Transverse colon (tissue), 4 donors: ENCODE measurements around the gene TSLP. TPM values are rescaled to one million over a fixed set of nuclear protein-coding genes. Genes with fewer than 3 reads are reported as not detected.

Source experiments
- DNase-seq: peaks from one replicate; pipeline ENCODE4 v3.0.0-alpha.2; 2019
- H3K27ac ChIP-seq, 4 donors: fragments of 200-600 bp; sonication (generic); 2 replicates each; pipeline ENCODE4 v1.5.1; 2016 to 2018; ENCODE audit warnings: inconsistent platforms in 4 of 4
- H3K27me3 ChIP-seq: fragments of 200-600 bp; sonication (generic); 2 replicates; pipeline ENCODE4 v1.5.1; 2017; ENCODE audit warnings: inconsistent platforms
- H3K36me3 ChIP-seq, 4 donors: fragments of 200-600 bp; sonication (generic); 2 replicates each; pipeline ENCODE4 v1.5.1; 2017 to 2019; ENCODE audit warnings: inconsistent platforms in 4 of 4
- H3K4me1 ChIP-seq, 4 donors: fragments of 200-600 bp; sonication (generic); 2 replicates each; pipeline ENCODE4 v1.5.1; 2017 to 2020; ENCODE audit warnings: inconsistent platforms in 4 of 4
- H3K4me3 ChIP-seq, 4 donors: fragments of 200-600 bp; sonication (generic); 1 replicate in 1 of 4; 2 replicates in 3 of 4; pipeline versions ENCODE4 v1.5.1 to v1.6.1; 2017 to 2019; ENCODE audit warnings: inconsistent platforms in 4 of 4
- H3K9me3 ChIP-seq, 2 donors: fragments of 200-600 bp; sonication (generic); 2 replicates each; pipeline ENCODE4 v1.5.1; 2017 to 2019; ENCODE audit warnings: inconsistent platforms in 2 of 2
- CTCF ChIP-seq, 5 experiments: fragments of 200-600 bp in 3 of 5; fragments of 450-650 bp in 2 of 5; sonication (generic) in 3 of 5; IDR thresholded peaks; 1 replicate in 2 of 5; 2 replicates in 3 of 5; pipeline ENCODE4 v1.5.1; 2016 to 2017; ENCODE audit warnings: antibody characterized with exemption in 5 of 5, inconsistent platforms in 3 of 5, mild to moderate bottlenecking in 2 of 5, moderate library complexity in 1 of 5
- EP300 ChIP-seq: sonication (generic); formaldehyde crosslinking; IDR thresholded peaks from one replicate; pipeline ENCODE4 v1.6.1; 2017; ENCODE audit warnings: antibody characterized with exemption, low read depth
- POLR2A ChIP-seq: fragments of 450-650 bp; IDR thresholded peaks from one replicate; pipeline ENCODE4 v1.6.1; 2016; ENCODE audit warnings: antibody characterized with exemption, mild to moderate bottlenecking, moderate library complexity
- POLR2AphosphoS5 ChIP-seq, 3 donors: sonication (generic); formaldehyde crosslinking; IDR thresholded peaks; one replicate each; pipeline ENCODE4 v1.6.1; 2016; ENCODE audit warnings: antibody characterized with exemption in 3 of 3
- WGBS, 2 donors: methylation state at CpG; one replicate each; pipeline ENCODE4 v1.1.5; 2018; ENCODE audit warnings: low coverage in 1 of 2; 5-methylcytosine and 5-hydroxymethylcytosine counted together
- in situ Hi-C, 4 donors: fragments of 200-750 bp; cut with MboI; loops; one replicate each; pipeline versions ENCODE4 v1.15.0 to v1.15.1; 2017; ENCODE audit warnings: low sequenced_read_pairs in 3 of 4, low pct_ligation_motif_present in 1 of 4, low pct_unique_long_range_greater_than_20kb in 1 of 4
- intact Hi-C: fragments of 100-400 bp; cut with DNase I; formaldehyde crosslinking; loops from one replicate; pipeline ENCODE4 v1.15.1; 2023; ENCODE audit warnings: low total_unique reads
- total RNA-seq, 4 donors: library from RNA; depleted of rRNA; stranded (reverse); fragments of >200 nt; gene quantifications; one replicate each; pipeline ENCODE4 v1.1.0, GENCODE V29; 2016

The TSLP gene
- total RNA-seq, 4 donors from 2014 or later, result 0.27 TPM; not detected in 3

DNA sequence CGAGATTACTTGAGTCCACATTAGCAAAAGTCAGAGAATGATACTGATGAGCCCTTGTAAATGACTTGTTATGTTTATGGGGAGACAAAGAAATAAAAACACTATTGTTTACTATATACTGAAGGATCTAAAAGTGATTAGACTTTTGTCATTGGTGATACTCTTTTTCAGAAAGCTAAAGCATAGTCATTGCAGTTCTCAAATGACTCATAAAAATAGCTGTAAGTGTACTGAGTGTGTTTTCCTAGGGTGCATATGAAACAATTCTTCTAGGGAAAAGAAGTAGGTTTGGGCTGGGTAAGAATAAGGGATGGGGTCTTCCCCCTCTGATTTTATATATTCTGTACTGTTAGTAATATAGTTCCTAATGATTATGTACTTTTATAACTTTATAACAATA is 53.3 kb downstream of the TSLP start:
- 69 to 80% methylated on average over 1 of the region's 1 CpG for WGBS, 2 donors
- intact Hi-C loops, result no loop called here
- no peak overlapping the region for H3K4me3 ChIP-seq
- H3K27me3 ChIP-seq, result no peaks in the 10 kb centered on the region
- TF ChIP-seq EP300 (no peak), POLR2A (no peak), POLR2AphosphoS5 (IDR thresholded peaks at IDR 0.05) (no peak), CTCF (IDR thresholded peaks at IDR 0.05) (no peak)
- no peak overlapping the region for H3K27ac ChIP-seq
- no peak for DNase-seq
- peaks cover 0 to 62% (median 18%) of the 10 kb centered on the region in 4 donors for H3K36me3 ChIP-seq
- no peaks in the 10 kb centered on the region for H3K4me1 ChIP-seq
- in situ Hi-C loops, result no loop called here
- H3K9me3 ChIP-seq, result no peaks in the 10 kb centered on the region

DNA sequence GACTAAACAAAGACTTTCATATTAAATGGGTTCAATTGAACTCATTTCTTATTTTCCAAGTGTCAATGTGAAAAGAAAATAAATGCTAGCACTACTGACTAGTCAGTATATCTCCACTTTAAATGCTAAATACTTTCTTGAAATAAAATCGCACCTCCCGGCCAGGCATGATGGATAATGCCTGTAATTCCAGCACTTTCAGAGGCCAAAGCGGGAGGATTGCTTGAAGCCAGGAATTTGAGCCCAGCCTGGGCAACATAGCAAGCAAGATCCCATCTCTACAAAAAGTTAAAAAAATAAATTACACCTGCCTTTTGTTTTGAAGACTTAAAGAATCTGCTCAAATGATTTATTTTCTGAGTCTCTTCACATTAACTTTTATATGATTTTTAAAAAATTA is 55.4 kb downstream of the TSLP start:
- in situ Hi-C loops (no loop called here), intact Hi-C loops (no loop called here)
- Histone ChIP-seq H3K9me3 (no peaks in the 10 kb centered on the region), H3K36me3 (peaks cover 0 to 44% (median 11%) of the 10 kb centered on the region in 4 donors), H3K27me3 (no peaks in the 10 kb centered on the region), H3K4me3 (no peak overlapping the region), H3K4me1 (no peaks in the 10 kb centered on the region), H3K27ac (no peak overlapping the region)
- TF ChIP-seq POLR2A, result no peak
- TF ChIP-seq EP300, result no peak
- TF ChIP-seq POLR2AphosphoS5 (IDR thresholded peaks at IDR 0.05), result no peak
- no peak for TF ChIP-seq CTCF (IDR thresholded peaks at IDR 0.05)
- WGBS, 2 donors, result 96 to 97% methylated on average over 3 of the region's 3 CpGs
- DNase-seq, result no peak

Other genes with a start within 250 kb of the TSLP start
- 10 to 100 TPM in 2 of 4 donors, 1 to 10 TPM in 2; 3.6 to 16.2 (median 8.3) TPM for gene WDR36, start 20.6 kb downstream of the TSLP start, total RNA-seq
- 1 to 10 TPM in 3 of 4 donors, under 1 TPM in 1; 0.75 to 5.6 (median 4.7) TPM for gene CAMK4, start 152.7 kb downstream of the TSLP start, total RNA-seq